HCT116 (cell line): ENCODE measurements around the gene RAD18. TPM values are rescaled to one million over a fixed set of nuclear protein-coding genes. Genes with fewer than 3 reads are reported as not detected.

Source experiments
- ATAC-seq: fragments of 200-7000 bp; cut with Tn5 transposase; 2 replicates; pipeline ENCODE4 v1.9.1; 2020; ENCODE audit warnings: mild to moderate bottlenecking, moderate library complexity
- BruUV-seq: library from RNA; stranded (reverse); fragments of 400-500 nt; replicated peaks from 2 replicates; lab custom pipeline; 2021; lab: Mats Ljungman, UMichigan
- CTCF ChIA-PET: fragments of 300-600 bp; sonication (Branson Sonifier 250); formaldehyde crosslinking; loops from one replicate; lab custom pipeline; 2021; ENCODE audit warnings: antibody characterized with exemption; lab: Charles Lee
- POLR2A ChIA-PET: fragments of 300-600, 350-600 bp; sonication (Branson Sonifier 250); formaldehyde crosslinking; loops from one replicate; lab custom pipeline; 2021; ENCODE audit warnings: antibody characterized with exemption; lab: Charles Lee
- RAD21 ChIA-PET, 2 experiments: fragments of 300-600 bp; sonication (Branson Sonifier 250); formaldehyde crosslinking; loops; one replicate each; lab custom pipeline; 2023; ENCODE audit warnings: low total read pairs in 2 of 2; ENCODE audit not compliant: uncharacterized antibody in 2 of 2, unreplicated experiment in 2 of 2, low non-redundant PET in 1 of 2; lab: Charles Lee
- DNase-seq: peaks from one replicate; pipeline ENCODE4 v3.0.0-alpha.2; 2010; ENCODE audit warnings: low read depth, low spot score
- H2AFZ ChIP-seq: fragments of 200-600 bp; shearing (Covaris generic), sonication (generic); 2 replicates; pipeline ENCODE4 v1.6.1; 2017; ENCODE audit warnings: low read depth, mixed run types, mixed read lengths, antibody characterized with exemption, low read length; ENCODE audit not compliant: poor library complexity, severe bottlenecking
- H3K27ac ChIP-seq: 2 replicates; pipeline ENCODE4 v1.5.1; 2012; ENCODE audit warnings: low read depth, low read length
- H3K27me3 ChIP-seq: fragments of 200-600 bp; sonication (generic); 2 replicates; pipeline ENCODE4 v1.6.1; 2016; ENCODE audit warnings: mixed run types, low read length, mixed read lengths; ENCODE audit not compliant: insufficient read depth
- H3K36me3 ChIP-seq, 2 experiments: fragments of 200-500 bp in 1 of 2; fragments of 200-600 bp in 1 of 2; sonication (Bioruptor generic) in 1 of 2; sonication (generic) in 1 of 2; 2 replicates each; pipeline versions ENCODE4 v1.5.1 to v1.6.1; 2014 to 2016; ENCODE audit warnings: low read length in 2 of 2, inconsistent platforms in 1 of 2, mixed read lengths in 1 of 2, mixed run types in 1 of 2; ENCODE audit not compliant: insufficient read depth in 2 of 2, control insufficient read depth in 1 of 2
- H3K4me1 ChIP-seq, 2 experiments: fragments of 200-600 bp in 1 of 2; sonication (generic) in 1 of 2; 2 replicates each; pipeline versions ENCODE4 v1.5.1 to v1.6.1; 2012 to 2017; ENCODE audit warnings: low read length in 2 of 2, inconsistent platforms in 1 of 2, mild to moderate bottlenecking in 1 of 2, mixed read lengths in 1 of 2, mixed run types in 1 of 2, moderate library complexity in 1 of 2; ENCODE audit not compliant: insufficient read depth in 2 of 2, control insufficient read depth in 1 of 2
- H3K4me2 ChIP-seq: fragments of 200-600 bp; sonication (generic); 2 replicates; pipeline ENCODE4 v1.6.1; 2017; ENCODE audit warnings: mixed run types, low read length, mixed read lengths
- H3K4me3 ChIP-seq, 2 experiments: fragments of 200-600 bp in 1 of 2; sonication (generic) in 1 of 2; replicated peaks in 1 of 2; 2 replicates each; pipeline ENCODE4 v1.5.1; 2011 to 2016; ENCODE audit warnings: low read length in 2 of 2, control low read depth in 1 of 2, low read depth in 1 of 2, mild to moderate bottlenecking in 1 of 2, mixed read lengths in 1 of 2, mixed run types in 1 of 2
- H3K79me2 ChIP-seq: fragments of 200-600 bp; sonication (generic); 2 replicates; pipeline ENCODE4 v1.6.1; 2017; ENCODE audit warnings: mild to moderate bottlenecking, mixed run types, low read length, moderate library complexity, mixed read lengths; ENCODE audit not compliant: insufficient read depth
- H3K9ac ChIP-seq: fragments of 200-600 bp; sonication (generic); 2 replicates; pipeline ENCODE4 v1.6.1; 2016; ENCODE audit warnings: low read length, mixed read lengths
- H3K9me2 ChIP-seq: fragments of 200-600 bp; sonication (generic), shearing (Covaris generic); 2 replicates; pipeline ENCODE4 v1.6.1; 2017; ENCODE audit warnings: mixed run types, mild to moderate bottlenecking, moderate library complexity; ENCODE audit not compliant: insufficient read depth
- H3K9me3 ChIP-seq, 2 experiments: fragments of 200-500 bp in 1 of 2; fragments of 200-600 bp in 1 of 2; sonication (Bioruptor generic) in 1 of 2; sonication (generic) in 1 of 2; 2 replicates each; pipeline ENCODE4 v1.6.1; 2014 to 2017; ENCODE audit warnings: low read length in 2 of 2, mixed read lengths in 2 of 2, inconsistent platforms in 1 of 2, low read depth in 1 of 2, mild to moderate bottlenecking in 1 of 2, mixed run types in 1 of 2, moderate library complexity in 1 of 2; ENCODE audit not compliant: control insufficient read depth in 1 of 2, insufficient read depth in 1 of 2
- H4K20me1 ChIP-seq: fragments of 200-600 bp; sonication (generic), shearing (Covaris generic); 2 replicates; pipeline ENCODE4 v1.6.1; 2017; ENCODE audit warnings: mixed run types, mild to moderate bottlenecking, moderate library complexity; ENCODE audit not compliant: insufficient read depth
- ATF3 ChIP-seq: IDR thresholded peaks from 2 replicates; pipeline ENCODE4 v1.6.1; 2012
- CBX3 ChIP-seq: IDR thresholded peaks from 2 replicates; pipeline ENCODE4 v1.6.1; 2012; ENCODE audit warnings: low read depth
- CTCF ChIP-seq, 3 experiments: fragments of 200-600 bp in 1 of 3; sonication (generic) in 1 of 3; IDR thresholded peaks in 2 of 3; conservative IDR thresholded peaks in 1 of 3; 2 replicates each; pipeline ENCODE4 v1.5.1; 2012 to 2017; ENCODE audit warnings: low read depth in 2 of 3, low read length in 2 of 3, antibody characterized with exemption in 1 of 3, borderline replicate concordance in 1 of 3, control low read depth in 1 of 3, mild to moderate bottlenecking in 1 of 3, mixed read lengths in 1 of 3, mixed run types in 1 of 3, moderate library complexity in 1 of 3; ENCODE audit not compliant: insufficient read depth in 1 of 3
- EGR1 ChIP-seq: IDR thresholded peaks from 2 replicates; pipeline ENCODE4 v1.6.1; 2012; ENCODE audit warnings: low read depth
- ELF1 ChIP-seq: IDR thresholded peaks from 2 replicates; pipeline ENCODE4 v1.6.1; 2012; ENCODE audit warnings: low read depth, borderline replicate concordance
- EZH2 ChIP-seq: fragments of 200-600 bp; sonication (generic); IDR thresholded peaks from 2 replicates; pipeline ENCODE4 v1.6.1; 2017; ENCODE audit warnings: antibody characterized with exemption, mixed run types
- EZH2phosphoT487 ChIP-seq: fragments of 200-600 bp; IDR thresholded peaks from 2 replicates; pipeline ENCODE4 v1.6.1; 2018; ENCODE audit warnings: antibody characterized with exemption, borderline replicate concordance
- FOSL1 ChIP-seq: IDR thresholded peaks from 2 replicates; pipeline ENCODE4 v1.6.1; 2012; ENCODE audit warnings: low read depth
- JUND ChIP-seq: IDR thresholded peaks from 2 replicates; pipeline ENCODE4 v1.6.1; 2012
- MAX ChIP-seq: IDR thresholded peaks from 2 replicates; pipeline ENCODE4 v1.6.1; 2012
- POLR2A ChIP-seq: IDR thresholded peaks from 2 replicates; pipeline ENCODE4 v1.7.0; 2011; ENCODE audit warnings: borderline replicate concordance; ENCODE audit not compliant: insufficient read depth, insufficient read length; ENCODE audit errors: extremely low read depth
- SIN3A ChIP-seq: IDR thresholded peaks from 2 replicates; pipeline ENCODE4 v1.6.1; 2012; ENCODE audit warnings: low read depth
- SRF ChIP-seq: IDR thresholded peaks from 2 replicates; pipeline ENCODE4 v1.6.1; 2012; ENCODE audit warnings: low read depth
- TCF7L2 ChIP-seq: IDR thresholded peaks from 2 replicates; pipeline ENCODE4 v1.7.0; 2011; ENCODE audit warnings: borderline replicate concordance, inconsistent platforms; ENCODE audit not compliant: insufficient read depth, insufficient read length; ENCODE audit errors: extremely low read depth
- ZBTB33 ChIP-seq: IDR thresholded peaks from 2 replicates; pipeline ENCODE4 v1.6.1; 2011; ENCODE audit warnings: mild to moderate bottlenecking, low read length, moderate library complexity; ENCODE audit not compliant: insufficient replicate concordance; ENCODE audit errors: extremely low read depth
- ZFX ChIP-seq: fragments of 450-650 bp; IDR thresholded peaks from 2 replicates; pipeline ENCODE4 v1.6.1; 2017
- intact Hi-C: fragments of 100-400 bp; cut with micrococcal nuclease; formaldehyde crosslinking; loops from 2 replicates; pipeline ENCODE4 v1.10.0; 2022
- total RNA-seq: library from RNA; stranded (reverse); gene quantifications from one replicate; pipeline ENCODE4 v1.2.1, GENCODE V29; 2021; ENCODE audit not compliant: unreplicated experiment

RAD18 gene
- total RNA-seq, 1 experiment from 2014 or later: 28.7 TPM

- H3K9me3 ChIP-seq: no peaks in the 10 kb centered on the region
- ATAC-seq (no peak), DNase-seq (no peak)
- no TSS peak for BruUV-seq
- H3K9me2 ChIP-seq: no peaks in the 10 kb centered on the region
- H3K4me2 ChIP-seq: no peak overlapping the region
- CTCF ChIA-PET: no interaction called here
- no peaks in the 10 kb centered on the region for H3K79me2 ChIP-seq
- H3K27me3 ChIP-seq: no peaks in the 10 kb centered on the region
- RAD21 ChIA-PET: no interaction called here
- intact Hi-C loops: loop anchor here (10.0 kb wide), 1 partner anchor 265 kb away; no protein-coding TSS in a partner anchor
- 0 out of 4 replicates have a peak, but pooled peaks cover 0 to 5% of the 10 kb centered on the region in 2 experiments for H3K36me3 ChIP-seq
- no peaks in the 10 kb centered on the region for H4K20me1 ChIP-seq
- H3K9ac ChIP-seq: no peak overlapping the region
- no peaks in the 10 kb centered on the region for H3K4me1 ChIP-seq
- H2AFZ ChIP-seq: no peak overlapping the region
- POLR2A ChIA-PET: no interaction called here
- H3K27ac ChIP-seq: no peak overlapping the region
- no peak overlapping the region for H3K4me3 ChIP-seq
- TF ChIP-seq FOSL1: no peak
- no peak for TF ChIP-seq CTCF (IDR thresholded peaks at IDR 0.05 in 2 of 3, conservative IDR thresholded peaks at IDR 0.05 in 1 of 3; ENCODE audit: borderline replicate concordance in 1 of 3, insufficient read depth in 1 of 3, low read depth in 2 of 3, low read length in 2 of 3)
- no peak for TF ChIP-seq EZH2phosphoT487
- no peak for TF ChIP-seq SRF
- TF ChIP-seq SIN3A: no peak
- TF ChIP-seq ELF1: no peak
- no peak for TF ChIP-seq ZFX
- no peak for TF ChIP-seq CBX3
- no peak for TF ChIP-seq ATF3
- TF ChIP-seq TCF7L2: no peak
- no peak for TF ChIP-seq MAX
- TF ChIP-seq ZBTB33: no peak
- no peak for TF ChIP-seq JUND
- TF ChIP-seq EGR1: no peak
- no peak for TF ChIP-seq EZH2
- no peak for TF ChIP-seq POLR2A
These were observed 33.4 kb downstream of the RAD18 start for GRCh38 chr3:8929860-8930259.
